Brain microvascular endothelial cell (primary cell): ENCODE results near the gene GTPBP2.

Experiments used
- DNase-seq: peaks from one replicate; pipeline ENCODE4 v3.0.0-alpha.2; 2020
- H3K27ac ChIP-seq: fragments of 250-450 bp; sonication (Bioruptor Pico); 2 replicates; pipeline ENCODE4 v1.5.1; 2020; ENCODE audit warnings: mild to moderate bottlenecking, moderate library complexity
- H3K27me3 ChIP-seq: fragments of 250-450 bp; sonication (Bioruptor Pico); replicated peaks from 2 replicates; pipeline ENCODE4 v1.5.1; 2020; ENCODE audit warnings: mild to moderate bottlenecking
- H3K36me3 ChIP-seq: fragments of 250-450 bp; sonication (Bioruptor Pico); replicated peaks from 2 replicates; pipeline ENCODE4 v1.5.1; 2020; ENCODE audit warnings: mild to moderate bottlenecking
- H3K4me3 ChIP-seq: 2 replicates; pipeline ENCODE4 v1.5.1; 2011; ENCODE audit warnings: low read depth, mild to moderate bottlenecking, control low read depth, low read length, moderate library complexity
- CTCF ChIP-seq: IDR thresholded peaks from 2 replicates; pipeline ENCODE4 v1.5.1; 2011; ENCODE audit warnings: low read depth, mild to moderate bottlenecking, moderate library complexity, low read length, control low read depth, inconsistent platforms; ENCODE audit errors: missing control alignments
- in situ Hi-C: cut with HindIII; loops from 2 replicates; pipeline ENCODE4 v1.10.0; 2017; ENCODE audit warnings: low sequenced_read_pairs, low pct_ligation_motif_present

The GTPBP2 gene

GRCh38 chr6:43629104-43629504, at the start of gene GTPBP2:
Gene GTPBP2, minus strand, starts transcription at chr6:43629264. Its CDS starts 102 bp downstream, at chr6:43629162.
- Histone ChIP-seq H3K4me3 (peak within 1 kb of the TSS; percentile 91), H3K36me3 (peaks cover 27% of the 10 kb centered on the region), H3K27ac (peak within 1 kb of the TSS; percentile 90), H3K27me3 (no peaks in the 10 kb centered on the region)
- peak; percentile 99 for DNase-seq
- in situ Hi-C loops, result no loop called here
- no peak for TF ChIP-seq CTCF

GRCh38 chr6:43678341-43678740, 49.3 kb upstream of the GTPBP2 start:
- Histone ChIP-seq H3K4me3 (no peak overlapping the region), H3K27me3 (no peaks in the 10 kb centered on the region), H3K36me3 (peaks cover 49% of the 10 kb centered on the region), H3K27ac (no peak overlapping the region)
- TF ChIP-seq CTCF, result no peak
- DNase-seq, result no peak
- in situ Hi-C loops, result no loop called here

GRCh38 chr6:43677759-43678158, 48.7 kb upstream of the GTPBP2 start:
- Histone ChIP-seq H3K4me3 (no peak overlapping the region), H3K27ac (no peak overlapping the region), H3K36me3 (peaks cover 49% of the 10 kb centered on the region), H3K27me3 (no peaks in the 10 kb centered on the region)
- no peak for DNase-seq
- no peak for TF ChIP-seq CTCF
- in situ Hi-C loops, result no loop called here

GRCh38 chr6:43676962-43677606, 48.0 kb upstream of the GTPBP2 start:
- Histone ChIP-seq H3K27me3 (no peaks in the 10 kb centered on the region), H3K4me3 (no peak overlapping the region), H3K27ac (no peak overlapping the region), H3K36me3 (peaks cover 51% of the 10 kb centered on the region)
- in situ Hi-C loops, result no loop called here
- no peak for DNase-seq
- TF ChIP-seq CTCF, result no peak

GRCh38 chr6:43674921-43675320, 45.9 kb upstream of the GTPBP2 start:
- no peak for DNase-seq
- Histone ChIP-seq H3K27ac (no peak overlapping the region), H3K4me3 (no peak overlapping the region), H3K27me3 (no peaks in the 10 kb centered on the region), H3K36me3 (peaks cover 49% of the 10 kb centered on the region)
- in situ Hi-C loops, result no loop called here
- no peak for TF ChIP-seq CTCF

GRCh38 chr6:43674291-43674690, 45.2 kb upstream of the GTPBP2 start:
- in situ Hi-C loops, result no loop called here
- no peak overlapping the region for H3K27ac ChIP-seq
- H3K36me3 ChIP-seq, result peaks cover 46% of the 10 kb centered on the region

More at GRCh38 chr6:43674291-43674690, 45.2 kb upstream of the GTPBP2 start:
- no peaks in the 10 kb centered on the region for H3K27me3 ChIP-seq
- DNase-seq, result no peak
- H3K4me3 ChIP-seq, result no peak overlapping the region
- TF ChIP-seq CTCF, result no peak
